GM18873 (cell line): ENCODE results near the gene CRYGS.
A peak's percentile ranks its signal among the peaks of the same experiment; 100 is the strongest.
"Not testable (repeated sequence)": the region's sequence is repeated elsewhere in the genome, so short reads cannot be mapped to it uniquely, and the experiment has no call there.

Experiments used
- ATAC-seq: cut with Tn5 transposase; IDR thresholded peaks from one replicate; pipeline ENCODE4 v1.9.1; 2021; ENCODE audit warnings: mild to moderate bottlenecking, moderate library complexity, moderate number of reproducible peaks; ENCODE audit not compliant: unreplicated experiment, low FRiP score

CRYGS gene

GRCh38 chr3:186520957-186521842, 23.0 kb downstream of the CRYGS start:
- ATAC-seq = peak; percentile 51

- ATAC-seq = no peak
Measured at GRCh38 chr3:186520431-186520830, 23.7 kb downstream of the CRYGS start.

- peak; percentile 42 for ATAC-seq
Measured at GRCh38 chr3:186519021-186519658, 25.0 kb downstream of the CRYGS start.

DNA sequence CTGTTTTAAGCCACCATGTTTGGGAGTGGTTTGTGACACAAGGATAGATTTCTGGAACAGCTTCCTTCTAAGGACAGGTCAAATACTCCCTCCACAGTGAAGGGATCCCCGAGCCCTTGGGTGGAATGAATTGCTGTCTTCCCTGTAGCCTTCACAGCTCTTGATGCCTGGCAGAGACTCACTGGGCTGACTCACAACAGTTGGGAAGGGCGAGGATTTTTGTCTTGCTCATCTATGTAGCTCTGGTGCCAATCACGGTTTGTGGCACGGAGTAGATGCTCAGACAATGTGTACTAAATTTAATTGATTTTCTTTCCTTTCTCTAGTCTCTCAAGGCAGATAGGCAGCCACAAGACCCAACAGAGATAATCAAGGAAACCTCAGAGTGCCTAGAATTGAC, 27.0 kb downstream of the CRYGS start:
- no peak for ATAC-seq

GRCh38 chr3:186516646-186517045, 27.5 kb downstream of the CRYGS start:
- ATAC-seq = no peak

GRCh38 chr3:186515125-186515524, 29.1 kb downstream of the CRYGS start:
- no peak for ATAC-seq

DNA sequence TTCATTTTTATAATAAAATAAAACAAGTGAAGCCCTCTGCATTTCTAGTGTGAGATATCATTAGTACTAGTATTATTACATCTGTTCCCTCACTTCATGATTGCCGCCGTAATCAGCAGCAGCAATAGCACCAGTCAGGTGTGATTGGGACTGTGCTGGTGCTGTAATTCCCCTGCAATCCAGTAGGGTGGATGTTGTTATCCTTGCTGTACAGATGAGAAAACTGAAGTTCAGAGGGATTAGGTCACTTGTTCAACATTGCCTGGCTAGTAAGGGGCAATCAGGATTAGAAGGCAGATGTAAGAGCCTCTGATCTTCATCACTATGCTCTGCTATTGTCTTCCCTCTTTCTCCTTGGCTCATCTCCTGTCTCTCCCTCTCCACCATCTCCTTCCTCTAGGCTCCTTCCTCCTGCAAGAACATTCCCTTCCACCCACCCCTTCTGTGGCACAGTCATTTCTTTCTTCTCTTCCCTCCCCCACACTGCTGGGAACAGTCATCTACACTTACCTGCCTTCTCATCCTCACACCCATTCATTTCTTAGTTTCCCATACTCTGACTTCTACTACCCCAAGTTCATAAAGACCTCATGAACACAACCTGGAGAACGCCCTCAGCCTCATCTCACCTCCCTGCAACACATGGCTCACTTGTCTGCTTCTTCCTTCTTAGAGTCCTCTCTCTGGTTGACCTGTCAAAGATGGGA, 29.7 kb downstream of the CRYGS start:
- no peak for ATAC-seq

- ATAC-seq = no peak
Measured at GRCh38 chr3:186513386-186513785, 30.8 kb downstream of the CRYGS start.

- ATAC-seq = no peak
Measured at GRCh38 chr3:186512570-186513302, 31.4 kb downstream of the CRYGS start.

- no peak for ATAC-seq
Measured at GRCh38 chr3:186511702-186512101, 32.5 kb downstream of the CRYGS start.

GRCh38 chr3:186511245-186511644, 32.9 kb downstream of the CRYGS start:
- ATAC-seq = peak; percentile 79

GRCh38 chr3:186510374-186511079, 33.7 kb downstream of the CRYGS start:
- no peak for ATAC-seq

DNA sequence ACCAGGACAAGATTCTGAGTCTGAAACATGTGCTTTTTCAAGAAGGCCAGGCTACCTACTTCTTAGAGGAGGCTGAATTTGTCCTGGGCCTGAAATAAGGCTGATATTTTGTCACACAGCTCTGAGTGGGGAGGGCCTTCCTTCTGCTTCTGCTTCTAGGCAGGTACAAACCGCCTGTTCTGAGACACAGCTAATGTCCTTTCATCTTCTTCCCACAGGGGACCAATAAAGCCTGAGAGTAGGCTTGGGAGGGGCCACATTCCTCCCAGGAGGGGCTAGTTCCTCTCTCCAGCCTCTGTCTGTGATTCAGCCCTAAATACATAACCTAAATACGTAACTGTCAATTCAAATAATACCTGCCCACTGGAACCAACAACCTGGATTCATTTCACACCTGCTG, 34.8 kb downstream of the CRYGS start:
- no peak for ATAC-seq

DNA sequence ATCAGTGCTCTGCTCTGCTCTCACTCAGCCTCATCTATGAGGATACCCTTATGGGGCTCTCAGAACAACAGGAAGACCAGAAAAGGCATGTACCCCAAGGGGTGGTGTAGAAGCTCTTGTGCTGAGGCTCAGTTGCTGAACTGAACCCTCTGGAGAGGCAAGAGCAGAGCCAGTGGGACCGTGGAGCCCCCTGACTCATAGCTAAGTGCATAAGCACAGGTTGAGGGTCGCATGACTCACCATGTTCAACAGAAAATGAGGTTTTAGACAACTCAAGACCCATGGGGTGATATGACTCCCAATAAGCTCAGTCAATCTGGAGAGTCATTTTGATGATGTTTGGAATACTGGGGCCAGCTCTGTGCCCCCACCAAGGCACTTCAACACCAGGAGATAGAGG, 37.3 kb downstream of the CRYGS start:
- no peak for ATAC-seq

DNA sequence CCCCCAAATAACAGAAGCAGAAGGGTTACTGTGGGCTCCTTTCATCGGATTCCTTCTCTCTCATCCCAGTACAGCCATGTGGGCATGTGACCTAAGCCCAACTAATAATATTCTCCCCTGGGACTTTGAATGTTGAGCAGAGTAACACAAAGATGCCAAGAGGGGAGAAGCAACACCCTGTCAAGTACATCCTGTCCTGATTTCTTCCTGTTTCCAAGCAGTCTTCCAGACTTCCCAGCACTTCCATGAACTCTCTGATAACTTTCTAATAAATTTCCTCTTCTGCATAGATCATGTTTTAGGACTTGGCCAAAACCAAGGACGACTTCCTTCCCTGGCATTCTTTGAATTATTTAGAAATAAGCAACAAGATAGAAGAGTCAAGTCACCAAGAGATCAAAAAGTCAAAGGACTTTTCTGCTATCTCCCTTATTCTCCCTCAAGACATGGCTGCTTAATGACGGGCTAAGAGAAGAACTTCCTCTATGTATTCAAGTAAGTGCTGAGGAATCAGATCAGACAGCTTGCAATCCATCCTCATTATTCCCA, 37.9 kb downstream of the CRYGS start:
- ATAC-seq = no peak

DNA sequence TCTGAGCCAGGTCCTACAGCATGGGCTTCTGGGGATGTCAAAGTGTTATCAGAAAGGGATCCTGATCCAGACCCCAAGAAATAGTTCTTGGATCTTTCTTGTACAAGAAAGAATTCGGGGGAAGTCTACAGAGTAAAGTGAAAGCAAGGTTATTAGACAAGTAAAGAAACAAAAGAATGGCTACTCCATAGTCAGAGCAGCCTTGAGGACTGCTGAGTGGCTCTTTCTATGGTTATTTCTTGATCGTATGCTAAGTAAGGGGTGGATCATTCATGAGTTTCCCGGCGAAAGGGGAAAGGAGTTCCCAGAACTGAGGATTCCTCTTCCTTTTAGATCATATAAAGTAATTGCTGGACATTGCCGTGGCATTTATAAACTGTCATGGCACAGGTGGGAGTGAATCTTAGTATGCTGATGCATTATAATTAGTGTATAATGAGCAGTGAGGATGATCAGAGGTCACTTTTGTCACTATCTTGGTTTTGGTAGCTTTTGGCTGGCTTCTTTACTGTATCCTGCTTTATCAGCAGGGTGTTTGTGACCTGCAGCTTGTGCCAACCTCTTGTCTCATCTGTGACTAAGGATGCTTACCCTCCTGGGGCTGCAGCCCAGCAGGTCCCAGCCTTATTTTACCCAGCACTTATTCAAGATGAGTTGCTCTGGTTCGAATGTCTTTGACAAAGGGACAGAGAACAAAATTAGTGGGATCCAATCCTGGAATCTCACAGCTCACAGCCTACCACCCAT, 41.0 kb downstream of the CRYGS start:
- no peak for ATAC-seq

- ATAC-seq = no peak
Measured at GRCh38 chr3:186502138-186502948, 41.8 kb downstream of the CRYGS start.

- not testable (repeated sequence) for ATAC-seq
Measured at GRCh38 chr3:186499949-186500348, 44.2 kb downstream of the CRYGS start.
